ENCODE measurements around the gene TTC21A.

Gene TTC21A

DNA sequence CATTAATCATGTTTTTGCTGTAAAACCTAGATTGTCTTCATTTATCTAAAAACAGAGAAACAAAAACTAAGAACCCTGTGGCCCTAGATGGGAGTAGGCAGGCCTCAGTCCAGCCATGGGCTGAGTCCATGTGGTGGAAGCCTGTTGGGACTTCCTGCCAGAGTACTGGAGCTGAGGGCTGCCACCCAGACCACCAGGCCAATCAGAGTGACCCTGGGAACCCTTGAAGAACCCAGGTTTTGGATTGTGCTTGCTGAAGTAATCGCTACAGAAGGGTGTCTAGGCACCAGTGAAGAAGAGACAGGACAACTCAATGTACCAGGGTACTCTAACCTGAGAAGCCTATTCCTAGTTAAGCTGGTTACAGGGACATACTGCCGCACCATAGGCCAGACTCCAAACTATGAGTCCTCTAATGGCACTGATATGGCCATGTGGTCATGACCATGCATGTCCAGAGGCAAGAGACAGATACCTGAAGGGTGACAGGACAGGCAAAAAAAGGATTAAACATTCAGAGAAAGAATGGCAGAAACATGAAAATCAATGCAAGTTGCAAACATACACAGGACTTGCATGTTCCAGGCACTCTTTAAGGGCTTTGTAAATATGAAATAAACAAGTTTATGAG is 33.0 kb downstream of the TTC21A start:
- DNase-seq: no peak

DNA sequence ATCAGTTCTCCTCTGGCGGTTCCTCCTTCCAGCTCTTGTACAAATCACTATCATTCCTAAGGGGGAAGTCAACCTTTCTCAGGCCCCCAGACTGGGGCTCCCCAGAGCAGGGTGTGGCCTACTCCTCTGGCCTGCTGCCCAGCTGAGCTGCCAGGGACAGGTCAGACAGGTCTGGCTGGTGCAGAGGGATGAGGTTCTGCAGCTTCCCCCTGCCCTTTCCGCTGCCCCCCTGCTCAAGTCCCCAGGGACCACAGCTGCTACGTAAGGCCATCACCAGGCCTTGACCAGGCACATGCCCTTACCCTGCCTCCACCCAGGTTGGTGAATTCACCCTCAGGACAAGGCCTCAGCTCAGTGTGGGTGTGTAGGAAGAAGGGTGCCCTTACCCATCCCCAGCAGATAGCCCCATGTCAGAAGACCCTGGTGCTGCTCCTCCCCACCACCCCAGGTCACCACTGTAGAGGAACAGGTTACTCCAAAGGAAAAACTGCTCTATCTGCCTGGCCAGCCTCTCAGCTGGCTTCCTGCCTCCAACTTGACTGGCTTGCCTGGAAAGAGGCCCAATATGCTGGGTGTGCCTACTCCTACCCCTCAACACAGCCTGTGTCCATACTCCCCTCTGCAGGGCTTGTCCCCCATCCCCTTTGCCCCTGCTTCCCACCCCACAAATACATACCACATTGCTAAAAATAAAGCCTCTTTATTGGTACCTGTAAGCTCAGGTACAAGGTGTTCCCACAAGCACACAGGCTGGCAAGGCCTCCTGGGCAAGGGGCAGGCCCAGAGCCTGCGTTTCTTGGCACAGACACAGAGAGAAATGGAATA is 33.9 kb downstream of the TTC21A start:
- peak; percentile 71 for DNase-seq

DNA sequence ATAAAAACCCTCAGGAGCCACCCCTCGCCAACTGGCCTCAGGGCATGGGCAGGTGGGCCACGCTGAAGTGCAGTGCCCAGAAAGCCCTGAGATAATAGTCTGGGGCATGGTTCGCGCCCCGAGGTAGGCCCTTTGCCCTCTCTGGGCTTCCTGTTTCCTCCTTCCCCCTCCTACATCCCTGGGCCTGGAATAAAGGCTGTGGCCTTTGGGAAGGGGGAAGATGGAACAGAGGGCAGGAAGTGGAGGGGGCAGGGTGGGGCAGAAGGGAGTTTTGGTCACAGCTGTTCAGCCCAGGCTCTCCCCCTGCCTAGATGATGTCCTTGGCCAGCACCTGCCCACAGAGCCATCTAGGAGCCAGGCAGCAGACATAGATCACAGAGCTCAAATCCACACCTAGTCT is 34.6 kb downstream of the TTC21A start:
- DNase-seq: peak; percentile 71

DNA sequence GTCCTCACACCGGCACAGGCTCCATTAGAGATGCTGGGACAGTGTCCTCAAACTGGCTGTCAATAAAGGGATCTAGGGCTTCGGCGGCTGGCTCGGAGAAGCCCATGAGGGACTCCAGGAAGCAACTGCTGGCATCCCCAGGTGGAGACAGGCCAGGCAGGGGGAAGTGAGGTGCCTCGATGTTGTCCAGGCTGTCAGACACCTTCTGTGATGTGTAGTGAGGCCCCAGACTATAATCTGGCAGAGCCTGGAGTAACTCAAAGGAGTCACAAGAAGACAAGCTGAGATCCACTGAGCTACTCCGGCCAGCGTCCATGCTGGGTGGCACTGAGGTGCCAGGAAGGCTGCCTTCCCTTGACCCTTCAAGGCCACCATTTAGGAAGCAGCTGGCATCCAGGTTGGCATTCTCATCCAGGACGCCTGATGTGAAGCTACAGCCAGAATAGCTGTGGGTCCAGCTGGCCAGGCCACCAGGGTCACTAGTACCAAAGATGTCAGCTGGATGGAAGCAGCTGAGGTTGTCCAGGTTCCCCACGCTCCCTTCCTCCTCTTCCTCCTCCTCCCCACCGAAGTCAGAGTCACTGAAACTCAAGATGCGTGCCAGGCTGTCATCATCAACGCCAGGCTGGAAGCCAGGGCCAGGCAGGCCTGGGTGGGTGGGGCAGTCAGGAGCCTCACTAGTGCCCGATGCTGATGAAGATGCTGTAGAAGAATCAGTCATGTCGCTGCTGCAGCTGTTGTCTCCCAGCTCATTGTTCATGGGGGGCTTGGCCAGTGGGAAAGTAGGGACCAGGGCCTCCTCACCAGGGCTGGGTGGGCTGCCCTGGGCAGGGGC is 35.8 kb downstream of the TTC21A start:
- DNase-seq: no peak

DNA sequence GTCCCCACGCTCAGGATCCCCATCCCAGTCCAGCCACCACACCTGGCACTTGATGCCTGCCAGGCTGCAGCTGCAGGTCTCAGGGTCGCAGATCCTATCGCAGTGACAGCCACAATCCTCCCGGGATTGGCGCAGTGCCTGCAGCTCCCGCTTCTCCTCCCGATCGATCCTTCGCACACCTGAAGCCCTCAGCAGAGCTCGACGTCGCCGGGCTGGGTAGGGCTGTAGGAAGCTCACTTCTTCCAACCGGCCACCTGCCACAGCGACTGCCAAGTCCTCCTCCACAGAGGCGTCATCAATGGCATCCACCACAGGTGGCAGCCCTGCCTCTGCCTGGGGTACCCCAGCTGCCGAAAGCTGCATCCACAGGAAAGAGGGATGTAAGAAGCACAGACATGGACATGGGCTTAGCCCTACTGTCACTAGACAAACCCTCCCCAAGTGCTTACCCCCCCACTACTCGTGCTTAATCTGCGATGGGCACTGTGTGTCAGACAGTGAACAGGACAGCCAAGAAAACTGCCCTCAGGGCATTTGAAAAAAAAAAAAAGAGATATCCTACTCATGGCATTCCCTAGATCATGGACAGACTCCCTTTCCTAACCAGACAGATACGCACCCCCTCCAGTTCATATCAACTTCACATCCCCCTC is 36.7 kb downstream of the TTC21A start:
- peak; percentile 73 for DNase-seq

DNA sequence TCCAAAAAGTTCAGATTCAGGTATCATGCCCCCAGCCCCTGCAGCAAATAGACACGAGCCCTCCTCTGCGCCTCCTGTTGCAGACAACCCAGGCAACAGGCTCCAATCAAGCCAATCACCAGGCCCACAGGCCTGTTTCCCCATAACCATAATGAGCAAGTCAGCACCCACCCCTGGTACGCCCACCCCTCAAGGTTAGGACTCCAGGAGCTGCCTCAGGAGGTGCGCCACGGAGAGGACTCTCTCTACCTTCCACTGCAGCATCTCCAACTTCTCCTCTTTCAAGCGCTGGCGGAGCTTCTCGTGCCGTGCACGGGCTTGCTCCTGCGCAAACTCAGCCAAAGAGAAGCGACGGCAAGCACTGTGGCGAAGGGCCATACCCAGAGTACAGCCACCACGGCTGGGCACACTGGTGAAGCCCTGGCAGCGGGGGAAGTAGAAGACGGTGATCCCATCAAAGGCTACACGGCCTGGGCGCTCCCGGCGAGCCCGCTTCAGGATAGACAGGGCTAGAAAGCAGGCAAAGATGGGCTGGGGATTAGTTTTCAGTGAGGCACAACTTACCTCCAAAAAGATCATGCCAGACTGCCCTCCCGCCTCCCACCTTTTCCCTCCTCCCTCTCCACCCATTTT is 37.4 kb downstream of the TTC21A start:
- no peak for DNase-seq

DNA sequence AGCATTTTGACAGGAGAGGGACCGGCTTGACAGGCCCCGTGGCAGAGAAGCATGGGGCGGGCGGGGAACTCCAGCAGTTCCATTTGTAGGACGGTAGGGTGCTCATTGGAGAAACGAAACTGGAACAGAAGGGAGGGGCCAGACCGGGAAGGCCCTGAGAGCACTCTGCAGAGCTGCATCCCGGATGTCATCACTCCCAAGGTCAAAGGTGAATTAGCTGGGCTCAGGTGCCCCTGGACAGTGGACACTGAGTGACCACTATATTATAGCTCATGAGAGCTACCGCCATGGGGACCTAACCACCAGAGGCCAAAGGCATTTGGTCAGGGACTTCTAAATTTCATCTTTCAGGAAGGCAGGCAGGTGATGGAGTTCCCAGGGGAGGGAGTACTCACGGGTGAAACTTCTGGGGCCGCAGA is 38.6 kb downstream of the TTC21A start:
- DNase-seq: no peak

DNA sequence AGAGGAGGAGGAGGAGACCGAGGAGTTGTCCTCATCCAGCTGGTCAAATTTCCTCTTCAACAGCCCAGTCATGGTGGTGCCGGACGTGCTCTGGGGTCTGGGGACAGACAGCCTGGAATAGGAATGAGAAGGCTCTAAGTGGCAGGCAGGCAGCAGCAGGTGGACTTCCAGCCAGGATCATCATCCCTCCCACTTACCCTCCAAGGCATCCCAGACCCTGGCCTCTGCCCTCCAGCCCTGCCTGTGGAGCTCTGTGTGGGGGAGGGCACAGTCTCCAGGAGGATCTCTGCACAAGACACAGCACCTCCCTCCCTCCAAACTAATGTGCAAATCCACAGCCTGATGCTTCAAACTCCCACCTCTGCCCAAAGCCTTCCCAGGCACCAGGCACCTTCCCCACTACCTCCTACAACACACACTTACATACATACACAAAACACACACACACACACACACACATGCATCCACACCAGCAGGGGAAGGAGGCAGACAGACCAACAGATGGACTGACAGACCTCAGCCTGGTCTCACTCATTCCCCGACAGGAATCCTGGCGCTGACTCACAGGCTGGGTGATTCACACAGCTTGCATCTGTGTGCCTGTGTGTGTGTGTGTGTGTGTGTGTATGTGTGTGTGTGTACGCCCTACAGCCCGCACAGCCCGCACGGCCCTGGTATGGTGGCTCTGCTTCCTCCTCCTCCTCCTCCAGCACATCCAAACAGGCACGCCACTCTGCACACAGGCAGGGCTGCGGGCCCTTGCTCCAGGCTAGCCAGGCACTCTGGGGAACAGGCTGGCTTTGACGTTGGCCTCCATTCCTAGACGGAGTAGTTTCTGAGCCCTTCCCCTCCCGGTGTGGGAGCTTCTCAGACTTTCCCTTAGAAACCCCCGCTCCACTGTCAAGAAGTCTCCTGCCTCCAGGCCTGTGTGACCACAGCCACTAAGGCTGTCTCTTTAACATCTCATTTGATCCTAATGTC is 39.4 kb downstream of the TTC21A start:
- no peak for DNase-seq

DNA sequence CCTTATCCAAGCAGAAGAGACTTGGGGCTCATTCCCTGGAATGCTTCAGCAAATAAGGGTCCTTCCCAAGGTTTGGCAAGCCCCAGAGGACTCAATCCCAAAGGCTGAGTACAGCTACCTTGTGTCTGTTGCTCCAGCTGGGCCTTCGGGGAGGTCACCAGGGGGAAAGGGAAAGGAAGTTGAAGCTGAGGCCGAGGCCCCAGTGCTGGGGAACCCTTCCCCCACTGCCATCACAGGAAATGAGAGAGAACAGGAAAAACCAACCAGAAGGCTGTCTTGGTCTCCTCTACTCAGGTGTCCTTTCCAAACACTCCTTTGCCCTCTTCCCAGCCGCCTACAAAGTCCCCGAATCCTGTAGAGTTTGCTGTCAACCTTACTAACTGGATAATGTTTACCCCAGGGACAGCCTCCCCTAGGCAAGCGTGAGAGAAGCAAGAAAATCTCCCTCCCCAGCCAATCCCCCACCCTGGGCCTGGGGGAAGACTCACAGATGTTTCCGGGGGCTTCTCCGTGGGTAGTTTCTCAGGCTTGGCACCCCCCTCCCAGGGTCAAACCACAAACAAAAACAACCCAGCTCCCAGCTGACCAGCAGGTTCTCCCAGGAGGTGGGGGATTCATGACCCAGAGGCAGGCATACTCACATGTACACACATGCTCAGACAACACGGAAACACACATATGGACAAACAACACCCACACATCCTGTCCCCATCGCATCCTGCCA is 40.4 kb downstream of the TTC21A start:
- no peak for DNase-seq

DNA sequence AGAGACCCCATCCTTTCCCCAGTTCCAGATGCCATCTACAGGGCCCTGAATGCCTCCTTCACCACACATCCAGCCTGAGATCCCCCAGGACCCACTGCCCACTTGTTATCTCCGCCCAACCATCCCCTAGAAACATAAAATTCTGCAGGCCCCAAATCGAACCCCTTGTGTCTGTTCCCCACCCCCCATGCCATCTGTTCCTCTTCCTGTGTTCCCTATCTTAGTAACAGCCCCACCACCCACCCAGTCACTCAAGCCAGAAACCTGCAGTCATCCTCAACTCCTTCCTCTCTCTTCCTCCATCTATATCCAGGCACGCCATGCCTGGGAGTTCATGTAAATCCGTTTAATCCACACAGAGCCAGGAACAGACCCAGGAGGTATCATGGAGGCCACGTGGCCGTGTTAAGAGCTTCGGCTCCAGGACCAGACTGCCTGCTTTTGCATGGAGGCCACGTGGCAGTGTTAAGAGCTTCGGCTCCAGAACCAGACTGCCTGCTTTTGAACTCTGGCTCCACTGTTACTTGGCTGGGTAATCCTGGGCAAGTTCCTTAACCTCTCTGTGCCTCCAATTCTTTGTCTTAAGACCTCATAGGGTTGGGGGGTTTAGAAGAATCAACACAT is 41.1 kb downstream of the TTC21A start:
- no peak for DNase-seq

DNA sequence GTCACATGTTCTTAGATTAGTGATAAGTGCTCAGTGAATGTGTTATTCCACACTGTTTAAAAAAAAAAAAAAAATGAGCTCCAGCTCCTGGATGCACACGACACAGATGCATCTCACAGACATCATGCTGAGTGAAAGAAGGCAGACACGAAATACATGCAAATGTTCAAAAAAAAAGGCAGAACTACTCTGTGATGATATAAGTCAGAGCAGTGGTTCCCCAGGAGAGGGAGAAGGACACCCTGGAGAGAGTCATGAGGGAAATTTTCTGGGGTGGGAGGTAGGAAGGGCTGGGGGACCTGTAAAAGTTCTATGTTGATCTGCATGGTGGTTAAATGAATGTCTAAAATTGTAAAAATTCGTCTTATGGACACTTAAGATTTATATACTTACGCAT is 41.6 kb downstream of the TTC21A start:
- no peak for DNase-seq

DNA sequence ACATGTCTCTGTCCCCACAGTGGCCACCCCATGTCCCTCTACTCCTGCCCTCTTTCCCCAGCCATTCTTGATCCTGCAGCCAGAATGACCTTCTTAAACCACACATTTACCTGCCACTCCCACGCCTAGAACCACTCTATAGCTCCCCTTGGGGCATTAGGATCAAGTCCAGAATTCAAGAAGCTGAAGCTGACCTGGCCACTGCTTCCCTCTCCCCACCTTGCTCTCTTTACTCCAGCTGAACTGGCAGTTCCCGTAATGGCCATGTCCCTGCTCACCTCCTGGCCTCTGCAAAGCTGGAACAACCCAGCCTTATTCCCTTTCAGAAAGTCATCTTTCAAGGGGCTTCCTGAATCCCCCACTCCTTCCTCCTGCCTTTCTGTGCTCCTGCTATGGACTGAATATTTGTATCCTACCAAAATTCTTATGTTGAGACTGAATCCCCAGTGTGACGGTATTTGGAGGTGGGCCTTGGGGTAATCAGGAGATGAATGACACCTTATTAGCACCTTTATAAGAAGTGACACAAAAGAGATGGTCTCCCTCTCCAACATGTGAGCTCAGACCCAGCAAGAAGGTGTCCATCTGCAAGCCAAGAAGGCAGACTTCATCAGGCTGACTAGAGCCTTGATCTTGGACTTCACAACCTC is 42.1 kb downstream of the TTC21A start:
- DNase-seq: no peak

DNA sequence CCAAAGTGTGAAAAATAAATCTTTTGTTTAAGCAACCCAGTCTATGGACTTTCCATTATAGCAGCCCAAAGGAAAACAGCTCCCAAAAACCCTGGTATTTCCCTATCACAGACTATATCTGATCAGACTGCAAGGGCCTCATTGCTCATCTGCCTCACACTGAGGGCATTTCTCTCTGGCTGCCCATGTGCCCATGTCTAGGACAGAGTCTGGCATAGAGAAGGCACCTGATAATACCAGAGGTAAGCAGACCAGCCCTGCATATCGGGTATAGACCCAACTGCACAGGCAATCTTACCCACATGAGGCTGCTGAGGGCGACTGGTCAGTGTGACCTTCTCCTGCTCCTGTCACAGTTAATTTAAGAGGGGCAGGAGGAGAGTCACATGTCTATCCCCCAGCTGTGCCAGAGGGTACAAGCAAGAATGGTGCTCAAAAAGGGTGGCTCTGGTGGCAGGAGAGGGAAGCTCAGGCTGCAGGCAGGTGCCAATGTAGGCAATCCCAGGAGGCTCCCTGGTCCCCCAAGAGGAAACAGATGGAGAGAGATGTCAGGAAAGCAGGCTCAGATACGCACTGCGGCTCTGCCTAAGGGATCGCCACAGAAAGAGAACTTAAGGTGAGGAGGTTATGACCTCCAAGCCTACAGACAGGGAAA is 42.8 kb downstream of the TTC21A start:
- no peak for DNase-seq

DNA sequence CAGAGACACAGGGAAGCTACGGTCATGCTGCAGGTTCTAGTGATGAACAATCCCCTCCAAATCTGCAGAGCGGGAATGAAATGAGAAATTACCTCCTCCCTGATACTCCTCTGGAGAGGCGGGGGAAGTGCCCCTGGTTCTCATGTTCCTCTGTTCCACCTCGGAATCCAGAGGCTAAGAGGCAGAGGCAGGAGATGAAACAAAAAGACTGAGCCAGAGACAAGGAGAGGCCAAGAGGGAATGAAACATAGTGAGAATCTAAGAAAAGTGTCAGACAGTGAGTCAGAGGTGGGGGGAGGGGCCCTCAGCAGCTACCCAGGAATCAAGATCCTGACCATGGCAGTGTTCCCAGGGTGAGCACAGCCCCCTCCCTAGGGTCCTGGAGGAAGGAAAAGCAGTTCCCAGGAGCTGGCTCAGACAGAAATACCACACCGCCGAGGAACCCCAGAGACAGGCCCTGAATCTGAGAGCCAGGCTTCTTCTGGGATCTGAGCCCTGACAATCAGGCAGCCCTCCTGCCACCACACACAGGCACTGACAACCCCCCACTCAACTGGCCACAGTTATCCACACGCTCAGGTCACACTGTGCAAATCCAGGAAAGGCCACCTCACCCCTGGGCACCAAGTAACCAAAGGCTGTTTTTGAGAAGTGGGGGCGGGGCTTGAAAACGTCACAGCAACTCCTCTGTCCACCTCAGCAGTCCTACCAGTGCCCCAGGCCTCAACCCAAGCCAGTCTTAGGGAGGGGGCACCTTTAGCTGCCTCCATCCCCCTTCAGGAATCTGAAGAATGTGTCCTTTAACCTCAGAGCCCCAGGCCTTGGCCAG is 43.5 kb downstream of the TTC21A start:
- DNase-seq: peak; percentile 8

DNA sequence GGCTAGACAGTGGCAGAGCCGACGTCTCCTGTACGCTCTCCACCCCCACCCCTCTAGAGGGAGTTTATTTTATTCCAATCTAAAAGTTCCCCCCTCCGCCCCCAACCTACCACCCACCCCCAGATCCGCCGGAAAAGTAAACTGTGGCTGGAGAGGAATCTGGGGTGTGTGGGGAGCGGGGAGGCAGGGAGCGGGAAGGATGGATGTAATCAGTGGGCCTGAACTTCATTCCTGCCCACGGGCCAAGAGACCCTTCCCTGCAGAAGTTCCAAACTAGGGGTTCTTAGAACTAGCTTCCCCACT is 46.4 kb downstream of the TTC21A start:
- DNase-seq: no peak

DNA sequence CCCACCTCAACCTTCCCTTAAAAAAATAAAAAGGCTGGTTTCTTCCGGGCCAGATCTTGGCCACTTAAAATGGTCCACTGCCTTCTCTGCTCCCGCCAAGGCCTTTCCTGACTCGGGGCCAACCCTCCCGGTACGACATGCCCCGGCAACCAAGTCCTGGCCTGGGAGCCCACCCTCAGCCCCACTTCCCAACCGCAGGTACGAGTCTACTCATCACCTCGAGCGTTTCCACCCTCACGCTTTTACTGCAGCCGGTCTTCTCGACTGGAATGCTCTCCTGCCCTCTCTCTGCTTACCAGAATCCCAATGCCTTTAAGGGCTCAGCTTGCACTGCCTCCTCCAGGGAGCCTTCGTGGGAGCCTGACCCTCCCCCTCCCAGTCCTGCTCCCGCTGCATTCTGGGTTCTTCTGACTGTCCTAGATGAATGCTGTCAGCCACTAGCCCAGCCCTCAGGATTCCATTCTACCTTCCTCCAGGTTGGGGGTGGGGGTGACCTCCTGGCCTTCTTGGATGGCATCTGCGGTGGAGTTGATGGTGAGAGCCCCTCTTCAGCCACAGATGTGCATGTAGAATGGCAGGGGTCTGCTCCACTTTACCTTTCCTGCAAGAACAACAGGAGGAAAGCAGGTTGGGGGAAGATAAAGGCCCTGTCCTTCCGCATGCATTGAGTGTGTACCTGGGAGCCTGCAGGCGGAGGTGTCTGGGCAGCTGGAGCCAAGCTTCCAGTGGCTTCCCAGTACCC is 47.0 kb downstream of the TTC21A start:
- no peak for DNase-seq

DNA sequence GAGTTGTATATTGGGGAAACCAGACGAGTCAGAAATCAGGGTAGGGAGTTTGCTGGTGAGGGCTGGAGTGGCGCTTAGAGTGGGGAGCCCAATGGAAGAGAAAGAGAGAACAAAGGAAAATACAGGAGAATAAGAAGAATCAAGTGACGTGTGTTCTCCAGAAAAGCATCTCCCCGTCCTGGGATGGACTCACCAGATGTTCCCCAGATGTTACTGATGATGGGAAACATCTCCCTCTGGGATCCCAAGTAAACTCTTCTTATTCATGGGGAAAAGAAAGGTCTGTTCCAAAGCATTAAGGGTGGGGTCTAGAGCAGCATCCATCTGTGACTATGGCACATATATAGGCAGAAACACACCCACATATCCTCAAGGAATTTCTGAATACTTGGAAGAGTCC is 48.9 kb downstream of the TTC21A start:
- DNase-seq: no peak

DNA sequence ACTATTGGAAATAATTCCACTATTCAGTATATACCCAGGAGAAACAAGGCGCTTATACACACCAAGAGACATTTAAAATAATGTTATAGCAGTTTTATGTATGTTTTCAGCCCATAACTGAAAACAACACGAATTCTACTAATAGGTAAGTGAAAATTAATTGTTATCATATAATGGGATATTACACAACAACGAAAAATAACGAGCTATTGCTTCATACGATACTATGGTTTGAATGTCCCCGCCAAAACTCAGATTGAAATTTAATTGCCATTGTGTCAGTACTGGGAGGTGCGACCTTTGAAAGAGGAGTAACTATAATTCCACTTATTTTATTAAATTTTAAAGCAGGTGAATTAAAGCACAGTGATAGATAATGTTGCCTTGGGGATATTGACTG is 49.9 kb downstream of the TTC21A start:
- no peak for DNase-seq

Data from NCI-H2029 treated with DMSO at 0.1 percent for 48 hours (cell line).